SKM-1 treated with dmso at 0.1 percent for 144 hours (cell line): ENCODE data around the gene ANKRD1.
"Not testable (repeated sequence)": the region's sequence is repeated elsewhere in the genome, so short reads cannot be mapped to it uniquely, and the experiment has no call there.

Source experiments
- DNase-seq: peaks from one replicate; lab custom pipeline; 2025; ENCODE audit not compliant: unreplicated experiment; lab: John Stamatoyannopoulos, UW

The ANKRD1 gene

DNA sequence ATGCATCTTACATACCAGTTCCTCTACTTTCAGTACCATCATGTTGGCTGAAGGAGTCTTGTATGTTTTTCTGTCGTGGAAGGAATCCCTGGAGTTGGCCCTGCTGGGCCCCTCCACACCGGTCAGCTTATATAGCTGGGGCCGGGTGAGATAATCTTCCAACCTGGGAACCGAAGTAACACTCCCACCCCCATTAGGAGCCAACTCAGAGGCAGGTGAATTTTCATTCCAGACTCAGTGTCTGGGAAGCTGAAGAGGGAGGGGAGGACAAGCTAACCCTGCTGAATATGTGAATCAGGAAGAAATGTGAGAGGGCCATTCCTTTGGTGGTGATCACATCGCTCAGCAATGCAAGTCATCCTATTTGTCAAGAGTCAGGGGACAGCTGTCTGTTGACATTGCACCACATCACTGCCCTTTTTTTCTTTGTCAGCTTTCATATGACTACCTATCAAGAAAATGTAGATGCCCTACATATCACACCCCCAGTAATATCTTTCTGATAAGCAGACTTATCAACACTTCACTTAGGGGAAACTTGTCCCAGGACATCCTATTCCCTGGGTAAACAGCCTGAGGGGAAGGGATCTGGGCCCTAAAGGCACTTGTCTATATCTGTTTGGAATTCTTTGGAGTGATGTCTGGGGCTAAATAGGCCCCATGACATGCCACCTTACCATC, at the start of gene ANKRD1:
ANKRD1 (minus strand) TSS at position 102 of the 681 bp plus-strand sequence; CDS start at position 42, 60 bp downstream.
- DNase-seq: no peak

DNA sequence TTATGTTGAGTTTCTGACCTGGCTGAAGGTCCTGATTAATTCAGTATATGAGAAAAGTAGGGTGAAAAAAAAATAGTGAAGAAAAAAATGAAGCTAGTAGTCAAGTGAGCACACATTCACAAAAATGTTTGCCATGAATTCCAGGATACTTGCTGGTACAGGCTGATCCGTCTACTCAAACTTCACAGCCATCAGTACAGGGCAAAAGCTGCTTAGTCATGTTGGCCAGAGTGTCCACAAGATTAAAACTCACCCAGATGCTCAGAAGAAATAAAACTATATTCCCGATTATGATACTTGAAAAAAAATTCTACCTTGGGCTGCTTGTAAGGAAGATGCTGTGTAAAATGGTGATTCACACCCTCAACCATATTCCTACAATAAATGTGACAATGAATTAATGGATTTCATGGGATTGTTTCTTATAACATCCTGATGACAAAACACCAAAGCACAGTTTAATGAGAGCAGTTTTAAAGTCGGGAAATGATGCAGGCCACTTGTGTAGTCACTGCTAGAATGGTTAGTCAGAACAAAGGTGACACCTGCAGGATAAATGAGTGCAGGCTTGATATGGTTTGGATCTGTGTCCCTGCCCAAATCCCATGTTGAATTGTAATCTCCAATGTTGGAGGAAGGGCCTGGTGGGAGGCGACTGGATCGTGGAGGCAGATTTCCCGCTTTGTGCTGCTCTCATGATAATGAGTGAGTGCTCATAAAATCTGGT, 49.2 kb upstream of the ANKRD1 start:
- DNase-seq: no peak

DNA sequence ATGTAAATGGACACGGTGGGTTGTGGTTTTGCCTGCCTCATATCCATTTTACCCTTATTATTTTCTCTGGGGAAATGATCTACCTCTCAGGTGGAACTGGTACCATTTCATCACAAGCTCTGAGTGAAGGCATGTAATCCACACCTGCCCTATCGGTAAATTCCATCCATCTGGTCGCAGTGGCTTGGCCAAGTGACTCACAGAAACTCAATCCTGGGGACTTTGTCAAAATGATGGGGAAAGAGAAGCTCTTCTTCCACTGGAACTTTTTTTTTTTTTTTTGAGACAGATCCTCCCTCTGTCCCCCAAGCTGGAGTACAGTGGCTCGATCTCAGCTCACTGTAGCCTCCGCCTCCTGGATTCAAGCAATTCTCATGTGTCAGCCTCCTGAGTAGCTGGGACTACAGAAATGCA, 48.2 kb upstream of the ANKRD1 start:
- DNase-seq: no peak

DNA sequence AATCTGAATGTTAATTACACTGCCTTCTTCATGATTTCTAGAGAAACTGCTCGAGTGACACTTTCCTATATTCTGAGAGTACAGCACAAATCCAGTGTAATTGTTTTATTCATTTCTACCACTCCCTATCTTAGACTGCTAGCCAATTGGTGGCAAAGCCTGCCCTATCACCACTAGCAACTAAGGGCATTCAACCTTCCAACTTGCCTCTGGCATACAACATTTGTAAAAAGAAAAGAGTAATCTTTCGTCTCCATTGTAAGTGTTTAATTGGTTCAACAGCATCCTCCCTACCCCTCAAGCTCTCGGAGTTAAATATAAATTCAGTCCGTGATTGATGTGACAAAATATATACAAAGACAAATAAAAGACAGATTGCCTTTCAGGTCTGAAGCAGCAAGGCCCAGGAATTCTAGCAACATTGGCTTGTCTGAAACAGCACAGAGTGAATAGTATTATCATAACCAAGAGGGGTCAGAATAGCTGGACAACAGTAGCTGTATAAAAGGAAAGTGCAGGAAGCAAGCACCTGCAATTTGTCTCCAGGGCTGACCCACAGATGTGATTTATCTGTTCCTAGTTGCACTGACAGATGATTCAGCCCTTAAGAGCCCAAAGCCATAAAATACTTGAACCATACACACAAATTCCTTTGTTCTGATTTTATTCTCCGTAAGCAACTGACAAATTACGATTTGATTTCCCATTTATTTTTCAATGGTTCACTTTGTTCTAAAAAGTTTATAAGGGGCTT, 47.6 kb upstream of the ANKRD1 start:
- no peak for DNase-seq

DNA sequence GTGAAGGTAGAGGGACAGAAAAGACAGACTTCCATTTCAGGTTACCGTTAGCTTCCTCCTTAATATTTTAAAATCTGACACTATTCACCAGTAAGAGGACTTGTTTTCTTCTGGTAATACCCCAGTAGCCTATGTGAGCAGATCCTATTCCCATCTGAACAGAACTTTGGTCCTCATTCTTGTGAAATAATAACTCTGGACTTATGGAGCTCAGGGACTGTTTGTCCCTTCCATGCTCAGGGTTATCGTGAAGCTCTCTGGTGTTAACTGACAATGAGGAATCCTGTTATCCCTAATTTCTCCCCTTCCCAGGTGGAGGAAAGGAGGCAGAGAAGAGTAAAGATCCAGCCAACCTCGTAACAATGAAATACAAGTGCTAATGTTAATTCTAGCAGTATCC, 47.0 kb upstream of the ANKRD1 start:
- DNase-seq: no peak

DNA sequence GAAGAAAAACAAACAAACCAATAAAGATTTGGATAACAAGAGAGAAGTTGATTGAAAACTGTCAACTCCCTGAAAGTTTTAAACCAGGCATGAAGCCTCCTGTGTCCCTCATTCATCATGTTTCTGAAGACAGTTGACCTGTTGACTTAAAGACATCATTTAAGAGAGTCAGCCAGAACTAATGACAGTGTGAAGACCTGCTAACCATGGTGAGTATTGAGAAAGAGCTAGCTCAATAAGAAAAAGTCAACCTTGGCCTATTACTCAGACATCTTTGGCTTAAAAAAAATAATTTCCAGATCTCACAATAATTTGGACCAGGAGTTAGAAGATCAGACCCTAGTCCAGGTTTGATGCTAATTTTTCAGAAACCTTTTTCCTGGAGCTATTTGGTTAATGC, 45.3 kb upstream of the ANKRD1 start:
- DNase-seq: no peak

DNA sequence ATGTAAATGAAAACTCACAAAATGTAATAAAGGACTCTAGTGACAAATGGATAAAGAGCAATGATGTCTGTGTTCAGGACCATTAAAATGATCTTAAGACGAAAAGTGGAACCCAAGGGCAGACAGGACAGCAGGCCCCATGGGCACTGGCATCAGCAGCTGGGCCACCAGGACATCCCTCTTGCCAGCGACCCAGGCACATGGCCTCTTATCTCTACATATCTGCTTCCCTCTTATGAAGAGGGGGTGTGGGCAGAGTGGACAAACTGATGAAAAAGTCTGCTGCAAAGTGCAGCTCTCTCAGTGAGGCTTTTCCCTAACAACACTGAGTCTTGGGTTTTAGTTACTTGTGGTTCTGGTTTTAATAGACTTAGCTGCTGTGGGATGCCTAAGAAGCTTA, 44.8 kb upstream of the ANKRD1 start:
- DNase-seq: no peak

DNA sequence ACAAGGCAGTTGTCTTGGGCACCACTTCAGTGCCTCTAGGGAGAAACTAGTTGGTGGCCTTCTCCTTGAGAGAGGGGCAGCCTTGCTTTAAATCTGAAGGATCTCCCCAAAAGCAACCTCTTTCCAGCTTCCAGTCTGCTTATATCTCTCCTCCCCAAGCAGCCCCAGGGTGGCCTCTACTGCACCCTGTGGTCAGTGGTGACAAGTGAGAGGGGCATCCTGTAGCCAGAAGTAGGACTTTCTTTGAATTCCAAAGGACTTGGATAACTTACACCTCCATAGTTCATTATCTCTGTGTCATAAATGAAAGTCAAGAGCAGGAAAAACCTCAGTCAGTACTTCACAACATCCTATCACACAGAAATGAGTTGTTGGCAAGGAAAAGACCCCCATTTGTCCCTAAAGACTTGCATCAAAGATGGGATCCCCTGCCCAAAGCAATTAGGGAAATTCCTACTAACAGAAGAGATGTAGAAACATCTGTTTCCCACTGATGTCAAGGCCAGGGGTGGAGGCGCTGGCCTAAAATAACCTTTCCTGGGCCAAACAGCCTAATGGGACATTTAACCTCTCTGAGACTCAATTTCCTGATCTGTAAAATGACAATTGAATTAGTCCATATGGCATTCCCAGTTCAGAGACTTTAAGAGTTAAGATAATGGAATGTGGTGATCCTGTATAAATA, 44.0 kb upstream of the ANKRD1 start:
- DNase-seq: no peak

DNA sequence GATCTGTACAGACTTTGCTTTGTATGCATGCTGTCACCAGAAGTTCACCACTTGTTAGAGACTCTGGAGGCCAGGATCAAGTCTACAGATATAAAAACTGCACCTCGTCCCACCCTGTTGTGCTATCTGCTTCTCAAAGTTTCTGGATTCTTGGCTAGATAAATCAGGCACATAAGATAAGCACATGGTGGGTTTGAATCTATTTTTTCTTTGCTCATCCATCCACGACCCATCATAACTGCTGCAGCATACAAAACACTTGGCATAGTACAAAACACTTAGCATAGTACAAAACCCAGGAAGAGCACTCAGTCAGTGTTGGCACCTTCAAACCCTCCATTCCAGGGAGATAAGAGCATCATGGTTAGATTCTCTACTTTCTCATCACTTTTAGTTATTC, 42.4 kb upstream of the ANKRD1 start:
- no peak for DNase-seq

DNA sequence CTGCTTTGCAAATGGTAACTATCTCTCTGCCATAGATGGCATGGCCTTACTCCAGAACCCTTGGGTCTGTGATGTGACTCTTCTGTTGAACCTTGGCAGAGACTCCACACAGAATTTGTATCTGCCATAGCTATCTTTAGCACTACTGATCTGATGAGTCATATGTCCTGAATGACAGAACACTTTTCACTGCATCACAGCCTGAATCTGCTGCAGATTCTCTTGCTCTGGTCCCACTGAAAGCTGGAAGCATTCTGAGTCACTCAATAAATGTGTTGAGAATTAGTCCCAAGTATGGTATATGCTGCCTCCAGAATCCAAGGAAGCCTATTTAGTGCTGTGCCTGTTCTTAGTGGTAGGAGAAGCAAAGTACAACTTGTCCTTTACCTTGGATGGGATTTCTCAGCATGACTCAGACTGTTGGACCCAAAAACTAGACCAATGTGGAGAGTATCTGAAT, 39.5 kb upstream of the ANKRD1 start:
- DNase-seq: no peak

DNA sequence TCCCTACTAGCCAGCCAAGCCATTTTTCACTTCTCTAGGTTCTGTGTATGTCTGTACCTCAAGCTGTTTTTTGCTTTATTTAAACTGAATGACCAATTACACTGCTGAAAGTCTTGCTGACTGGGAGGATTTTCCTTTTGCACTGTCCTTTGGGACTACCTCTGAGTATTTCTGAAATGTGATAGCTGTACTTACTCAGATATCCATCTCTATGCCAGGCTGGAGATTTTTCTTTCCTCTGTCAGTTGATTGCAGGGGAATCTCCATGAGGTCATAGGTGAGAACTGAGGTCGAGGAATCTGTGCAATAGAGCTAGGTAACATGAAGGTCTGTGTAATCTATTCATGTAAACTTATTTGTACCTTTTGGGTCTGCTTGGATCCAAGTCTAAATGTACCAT, 38.9 kb upstream of the ANKRD1 start:
- DNase-seq: no peak

DNA sequence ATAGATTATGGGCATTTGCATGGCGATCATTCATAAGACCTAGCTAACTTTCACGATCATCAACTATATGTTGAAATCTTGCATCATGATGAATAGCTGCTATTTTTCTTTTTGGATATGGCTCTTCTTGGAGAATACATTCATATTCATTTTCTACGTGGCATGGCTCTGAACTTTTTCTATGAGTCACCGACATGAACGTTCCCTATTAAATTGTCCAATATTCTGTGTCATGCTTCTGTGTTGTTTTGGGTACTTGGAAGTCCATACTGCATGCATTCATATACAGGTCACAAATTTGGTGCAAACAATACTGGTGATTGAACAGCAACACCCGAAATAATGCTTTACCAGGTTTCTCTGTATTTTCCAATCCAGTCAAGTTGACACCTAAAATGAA, 37.9 kb upstream of the ANKRD1 start:
- DNase-seq: no peak

DNA sequence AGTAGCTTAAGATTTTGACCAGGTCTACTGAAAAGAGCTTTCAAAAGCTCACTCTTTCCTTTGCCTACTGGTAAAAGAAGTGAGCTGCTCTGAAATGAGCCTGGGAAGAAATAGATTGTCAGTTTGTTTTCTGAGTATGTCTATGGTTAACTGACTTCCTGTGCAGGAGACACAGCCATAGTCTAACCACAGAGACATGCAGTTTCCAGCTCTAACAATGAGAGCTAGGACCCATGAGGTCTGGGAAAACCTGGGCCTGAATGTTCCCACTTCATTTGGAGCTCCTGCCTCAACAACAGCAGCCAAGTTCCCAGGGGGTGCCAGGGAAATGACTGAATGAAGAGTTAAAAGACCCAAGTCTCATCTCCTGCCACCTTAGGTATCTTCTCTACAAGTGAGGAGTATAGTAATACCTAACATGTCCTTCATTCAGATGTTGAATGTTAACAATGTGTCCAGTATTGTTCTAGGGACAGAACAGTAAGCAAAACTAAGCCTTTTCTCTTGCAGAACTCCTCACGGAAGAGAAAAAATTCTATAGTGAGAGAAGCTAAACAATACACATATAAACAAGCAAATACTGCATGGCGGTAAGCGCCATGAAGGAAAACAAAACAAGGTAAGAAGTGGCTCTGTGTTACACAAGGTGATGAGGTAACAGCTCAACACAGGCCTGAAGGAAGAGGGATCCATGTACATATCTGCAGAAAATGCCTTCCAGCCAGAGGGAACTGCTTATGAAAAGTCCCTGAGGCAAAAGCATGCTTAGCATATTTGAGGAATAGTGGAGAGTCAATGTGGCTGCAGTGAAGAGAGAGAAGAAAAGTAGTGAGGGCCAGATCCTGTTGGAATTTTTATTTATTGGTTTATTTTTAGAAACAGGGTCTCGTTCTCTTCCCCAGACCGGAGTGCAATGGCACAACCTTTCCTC, 26.4 kb upstream of the ANKRD1 start:
- no peak for DNase-seq

DNA sequence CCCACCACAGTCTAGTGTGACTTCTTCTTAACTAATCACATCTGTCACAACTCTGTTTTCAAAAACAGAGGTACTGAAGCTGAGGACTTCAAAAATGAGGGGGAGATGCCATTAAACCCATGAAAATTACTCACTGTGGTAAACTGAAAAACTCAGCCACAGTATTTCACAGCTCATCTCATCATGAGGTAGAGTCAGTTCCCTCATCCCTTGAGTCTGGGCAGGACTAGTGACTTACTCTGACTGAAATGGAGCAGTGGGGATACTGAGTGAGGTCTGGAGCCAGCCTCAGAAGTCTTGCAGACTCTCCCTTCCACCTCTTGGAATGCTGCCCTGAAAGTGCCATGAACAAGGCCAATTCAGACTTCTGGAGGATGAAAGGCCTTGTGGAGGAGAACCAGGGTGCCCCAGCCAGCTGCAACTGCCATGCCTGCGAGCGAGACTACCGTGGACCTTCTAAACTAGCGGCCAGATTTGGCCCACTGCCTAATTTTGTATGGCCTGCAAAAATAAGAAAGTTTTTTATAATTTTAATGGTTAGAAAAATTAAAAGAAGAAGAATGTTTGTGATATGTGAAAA, 24.7 kb upstream of the ANKRD1 start:
- DNase-seq: no peak

DNA sequence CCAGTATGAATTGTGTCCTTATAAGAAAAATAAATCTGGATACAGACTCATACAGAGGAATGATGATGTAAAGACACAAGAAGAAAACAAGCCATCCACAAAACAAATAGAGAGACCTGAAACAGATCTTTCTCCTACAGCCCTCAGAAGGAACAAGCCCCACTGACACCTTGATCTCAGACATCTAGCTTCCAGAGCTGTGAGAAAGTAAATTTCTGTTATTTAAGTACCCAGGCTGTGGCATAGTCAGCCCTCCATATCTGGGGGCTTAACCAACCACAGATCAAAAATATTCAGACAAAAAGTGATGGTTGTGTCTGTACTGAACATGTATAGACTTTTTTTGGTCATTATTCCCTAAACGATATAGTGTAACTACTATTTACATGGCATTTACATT, 23.9 kb upstream of the ANKRD1 start:
- no peak for DNase-seq

DNA sequence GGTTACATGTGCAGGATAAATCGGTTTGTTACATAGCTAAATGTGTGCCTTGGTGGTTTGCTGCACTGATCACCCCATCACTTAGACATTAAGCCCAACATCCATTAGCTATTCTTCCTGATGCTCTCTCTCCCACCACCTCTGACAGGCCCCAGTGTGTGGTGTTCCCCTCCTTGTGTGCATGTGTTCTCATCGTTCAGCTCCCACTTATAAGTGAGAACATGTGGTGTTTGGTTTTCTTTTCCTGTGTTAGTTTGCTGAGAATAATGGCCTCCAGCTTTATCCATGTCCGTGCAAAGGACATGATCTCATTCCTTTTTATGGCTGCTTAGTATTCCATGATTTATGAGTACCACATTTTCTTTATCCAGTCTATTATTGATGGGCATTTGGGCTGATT, 22.1 kb upstream of the ANKRD1 start:
- DNase-seq: not testable (repeated sequence)

DNA sequence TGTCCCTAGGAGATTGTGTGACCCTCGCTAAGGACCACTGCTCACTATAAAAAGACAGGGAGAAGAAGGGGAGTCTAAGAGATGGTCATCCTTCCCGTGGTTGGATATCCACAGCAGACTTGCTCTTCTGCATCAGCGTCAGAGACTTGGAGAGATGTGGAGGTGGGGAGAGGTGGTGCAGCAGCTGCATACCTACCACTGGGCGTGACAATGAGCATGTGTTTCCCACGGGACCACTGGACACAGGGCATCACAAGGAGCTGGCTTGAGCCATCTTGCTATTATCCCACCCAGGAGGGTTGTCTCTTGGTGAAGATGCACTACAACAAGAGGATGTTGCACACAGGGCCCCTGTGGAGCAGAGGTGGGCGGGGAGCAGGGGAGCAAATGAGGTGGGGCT, 18.8 kb upstream of the ANKRD1 start:
- DNase-seq: no peak

DNA sequence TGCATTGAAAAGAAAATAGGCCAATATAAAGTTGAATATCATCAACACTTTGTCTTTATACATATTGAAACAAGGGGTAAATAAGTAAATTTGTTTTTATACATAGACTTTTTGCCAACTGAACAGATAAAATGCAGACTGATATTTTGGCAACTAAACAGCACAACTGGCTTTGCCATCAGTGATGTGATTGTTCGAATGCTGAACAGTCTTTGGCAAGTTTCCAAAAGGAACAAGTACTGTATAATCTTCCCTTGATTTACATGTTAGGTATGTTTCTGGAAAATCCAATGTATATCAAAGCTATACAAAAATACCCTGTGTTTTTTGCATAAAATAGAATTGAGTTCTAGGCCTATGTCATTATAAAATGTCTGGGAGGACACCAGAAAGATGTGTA, 18.2 kb upstream of the ANKRD1 start:
- DNase-seq: no peak

DNA sequence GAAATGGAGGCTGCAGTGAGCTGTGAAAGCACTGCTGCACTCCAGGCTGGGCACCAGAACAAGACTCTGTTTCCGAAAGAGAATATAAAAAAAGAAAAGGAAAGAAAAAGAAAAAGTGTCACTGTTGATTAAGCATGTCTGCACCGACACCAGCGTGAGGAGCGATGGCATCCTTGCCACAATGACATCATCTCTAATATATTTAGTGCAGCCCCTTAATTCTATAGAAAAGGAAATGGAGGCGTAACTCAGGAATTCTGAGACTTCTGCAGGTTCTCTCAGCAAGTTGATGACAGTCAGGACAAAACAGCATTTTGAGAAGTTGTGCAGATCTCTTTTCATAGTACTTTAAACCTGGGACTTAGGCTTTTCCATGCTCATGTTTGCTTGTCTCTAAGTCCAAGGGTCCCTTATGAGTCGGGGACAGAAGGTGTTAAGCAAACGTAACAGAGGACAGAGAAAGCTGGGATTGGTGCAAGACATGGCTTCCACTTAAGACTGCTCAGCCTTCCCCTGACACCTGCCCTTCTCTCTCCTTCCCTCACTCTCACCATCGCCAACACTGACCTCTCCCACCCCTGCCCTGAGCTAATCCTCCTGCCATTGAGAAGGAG, 16.9 kb upstream of the ANKRD1 start:
- DNase-seq: no peak

DNA sequence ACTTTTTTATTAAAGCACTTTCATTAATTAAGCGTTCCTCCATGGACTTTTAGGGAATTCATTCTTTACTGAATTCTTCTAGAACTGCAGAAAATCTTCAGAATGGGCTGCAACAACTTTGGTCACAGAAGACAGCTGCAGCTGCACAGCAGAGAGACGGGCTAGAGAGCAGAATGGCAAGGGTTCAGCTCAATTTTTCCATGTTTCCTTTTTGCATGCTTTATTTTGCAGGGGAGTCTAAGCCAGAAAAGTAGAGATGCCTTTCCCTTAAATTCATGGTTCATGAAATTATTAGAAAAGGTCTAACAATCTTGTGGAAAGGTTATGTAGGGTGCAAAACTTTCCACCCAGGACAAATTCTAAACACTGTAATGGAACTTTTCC, 15.4 kb upstream of the ANKRD1 start:
- DNase-seq: no peak
